ENCODE results near the gene DLEC1.

GRCh38 chr3:38141173-38141951 is 102.4 kb downstream of the DLEC1 start:
- no peak for TF ChIP-seq CTCF (IDR thresholded peaks at IDR 0.05; ENCODE audit: poor library complexity, severe bottlenecking)
- no peak for TF ChIP-seq POLR2AphosphoS5 (IDR thresholded peaks at IDR 0.05)
- TF ChIP-seq SMC3 (conservative IDR thresholded peaks at IDR 0.05; ENCODE audit: poor library complexity), result no peak
- no peak for TF ChIP-seq EP300 (conservative IDR thresholded peaks at IDR 0.05; ENCODE audit: poor library complexity, severe bottlenecking)
